ENCODE data around the gene RPS6KA2. TPM values are rescaled to one million over a fixed set of nuclear protein-coding genes. Genes with fewer than 3 reads are reported as not detected.

RPS6KA2 gene
- total and polyA plus RNA-seq, 2 experiments from 2014 or later: 12.5 to 25.3 TPM

GRCh38 chr6:166494101-166494441, 133.0 kb downstream of the RPS6KA2 start:
- Histone ChIP-seq H3K4me1 (ENCODE audit: insufficient read depth) (peaks cover 10% of the 10 kb centered on the region), H3K9me2 (ENCODE audit: insufficient read depth) (no peaks in the 10 kb centered on the region), H3K27me3 (ENCODE audit: insufficient read depth) (no peaks in the 10 kb centered on the region), H3K4me2 (no peak overlapping the region), H3K4me3 (no peak overlapping the region), H3F3A (replicated peaks; ENCODE audit: low read depth) (no peaks in the 10 kb centered on the region), H2AFZ (no peak overlapping the region), H3K36me3 (ENCODE audit: insufficient read depth) (no peaks in the 10 kb centered on the region), H3K27ac (ENCODE audit: low read depth) (no peak overlapping the region), H3K79me2 (replicated peaks; ENCODE audit: insufficient read depth) (no peaks in the 10 kb centered on the region), H4K20me1 (replicated peaks; ENCODE audit: insufficient read depth) (no peaks in the 10 kb centered on the region)
- DNase-seq (ENCODE audit: low spot score) (no peak), ATAC-seq (no peak)
- TF ChIP-seq CREB1 (CRISPR knock-in tag; IDR thresholded peaks at IDR 0.05; ENCODE audit: low read depth) (no peak), ZNF331 (CRISPR knock-in tag; IDR thresholded peaks at IDR 0.05; ENCODE audit: low read depth) (no peak), REST (IDR thresholded peaks at IDR 0.05; ENCODE audit: unreplicated experiment) (no peak), ZNF462 (CRISPR knock-in tag; IDR thresholded peaks at IDR 0.05) (no peak), JUNB (IDR thresholded peaks at IDR 0.05; ENCODE audit: unreplicated experiment) (no peak), CTCF (conservative IDR thresholded peaks at IDR 0.05; ENCODE audit: low read depth in 2 of 2) (no peak), EZH2 (IDR thresholded peaks at IDR 0.05; ENCODE audit: low read depth, unreplicated experiment) (no peak), POLR2AphosphoS5 (IDR thresholded peaks at IDR 0.05; ENCODE audit: low read depth) (no peak), NANOG (IDR thresholded peaks at IDR 0.05; ENCODE audit: borderline replicate concordance) (no peak), ETS1 (IDR thresholded peaks at IDR 0.05) (no peak), EZH2phosphoT487 (IDR thresholded peaks at IDR 0.05; ENCODE audit: unreplicated experiment) (no peak), ZNF114 (CRISPR knock-in tag; IDR thresholded peaks at IDR 0.05) (no peak), STAT1 (IDR thresholded peaks at IDR 0.05; ENCODE audit: unreplicated experiment) (no peak)
- Mint-ChIP-seq H3K36me3 (ENCODE audit: low read depth) (peaks cover 22% of the 10 kb centered on the region), H3K4me3 (no peak overlapping the region), H3K27ac (no peak overlapping the region), H3K4me1 (peaks cover 13% of the 10 kb centered on the region), H3K27me3 (ENCODE audit: insufficient read depth, low read depth, poor library complexity) (peaks cover 8% of the 10 kb centered on the region), H3K9me3 (no peaks in the 10 kb centered on the region)
